ENCODE results near the gene DLL3. TPM values are rescaled to one million over a fixed set of nuclear protein-coding genes. Genes with fewer than 3 reads are reported as not detected.
"Not testable (repeated sequence)": the region's sequence is repeated elsewhere in the genome, so short reads cannot be mapped to it uniquely, and the experiment has no call there.

DLL3 gene
- total RNA-seq: not detected

GRCh38 chr19:39498798-39499642 is at the start of gene DLL3:
Gene DLL3 (plus strand): TSS chr19:39498947. CDS start chr19:39498975, 28 bp downstream.
- no peak for DNase-seq (ENCODE audit: extremely low spot score in 2 of 2)
- Histone ChIP-seq H3K4me3 (peak within 1 kb of the TSS in 1 of 2 donors; percentile 16), H3K4me1 (peaks cover 25% of the 10 kb centered on the region), H3K9me3 (no peaks in the 10 kb centered on the region), H3K36me3 (no peaks in the 10 kb centered on the region), H3K27me3 (peaks cover 4% of the 10 kb centered on the region), H3K27ac (no peak within 1 kb of the TSS)
- TF ChIP-seq CTCF (IDR thresholded peaks at IDR 0.05) (no peak), POLR2AphosphoS5 (IDR thresholded peaks at IDR 0.05; ENCODE audit: insufficient read depth in 1 of 2, low read depth in 1 of 2) (no peak), POLR2A (IDR thresholded peaks at IDR 0.05) (no peak)
- intact Hi-C loops (cut with DNase I): no loop called here

GRCh38 chr19:39449116-39449797 is 49.5 kb upstream of the DLL3 start:
- TF ChIP-seq POLR2A (IDR thresholded peaks at IDR 0.05) (no peak), CTCF (IDR thresholded peaks at IDR 0.05) (no peak), POLR2AphosphoS5 (IDR thresholded peaks at IDR 0.05; ENCODE audit: insufficient read depth in 1 of 2, low read depth in 1 of 2) (no peak)
- Histone ChIP-seq H3K9me3 (no peaks in the 10 kb centered on the region), H3K36me3 (peaks cover 0 to 16% of the 10 kb centered on the region in 2 donors), H3K27me3 (no peaks in the 10 kb centered on the region), H3K4me1 (peaks cover 53% of the 10 kb centered on the region), H3K27ac (no peak overlapping the region), H3K4me3 (no peak overlapping the region)
- intact Hi-C loops (cut with DNase I): no loop called here
- no peak for DNase-seq (ENCODE audit: extremely low spot score in 2 of 2)

GRCh38 chr19:39451257-39451656 is 47.5 kb upstream of the DLL3 start:
- Histone ChIP-seq H3K4me1 (peaks cover 43% of the 10 kb centered on the region), H3K36me3 (peaks cover 0 to 21% of the 10 kb centered on the region in 2 donors)
- DNase-seq (ENCODE audit: extremely low spot score in 2 of 2); H3K9me3 ChIP-seq; H3K27ac ChIP-seq; intact Hi-C loops (cut with DNase I); H3K4me3 ChIP-seq; H3K27me3 ChIP-seq: not testable (repeated sequence)

GRCh38 chr19:39463403-39463802 is 35.3 kb upstream of the DLL3 start:
- peaks cover 0 to 76% of the 10 kb centered on the region in 2 donors for H3K36me3 ChIP-seq
- DNase-seq (ENCODE audit: extremely low spot score in 2 of 2): no peak
- no peaks in the 10 kb centered on the region for H3K27me3 ChIP-seq
- no peaks in the 10 kb centered on the region for H3K9me3 ChIP-seq
- no peak for TF ChIP-seq CTCF (IDR thresholded peaks at IDR 0.05)
- TF ChIP-seq POLR2AphosphoS5 (IDR thresholded peaks at IDR 0.05; ENCODE audit: insufficient read depth in 1 of 2, low read depth in 1 of 2): no peak
- TF ChIP-seq POLR2A (IDR thresholded peaks at IDR 0.05): no peak
- intact Hi-C loops (cut with DNase I): no loop called here
- H3K4me3 ChIP-seq: no peak overlapping the region
- no peak overlapping the region for H3K27ac ChIP-seq
- H3K4me1 ChIP-seq: no peaks in the 10 kb centered on the region

GRCh38 chr19:39465956-39466747 is 32.6 kb upstream of the DLL3 start:
- Histone ChIP-seq H3K27ac (no peak overlapping the region), H3K36me3 (peaks cover 0 to 76% of the 10 kb centered on the region in 2 donors), H3K4me3 (no peak overlapping the region), H3K9me3 (no peaks in the 10 kb centered on the region), H3K27me3 (no peaks in the 10 kb centered on the region), H3K4me1 (no peaks in the 10 kb centered on the region)
- no peak for TF ChIP-seq CTCF (IDR thresholded peaks at IDR 0.05)
- TF ChIP-seq POLR2AphosphoS5 (IDR thresholded peaks at IDR 0.05; ENCODE audit: insufficient read depth in 1 of 2, low read depth in 1 of 2): no peak
- TF ChIP-seq POLR2A (IDR thresholded peaks at IDR 0.05): no peak
- intact Hi-C loops (cut with DNase I): no loop called here
- no peak for DNase-seq (ENCODE audit: extremely low spot score in 2 of 2)
